PFSK-1 (cell line): ENCODE results near the gene TUBB1.

Experiments used
- FOXP2 ChIP-seq: optimal IDR thresholded peaks from 2 replicates; pipeline ENCODE3; 2011; ENCODE audit warnings: borderline replicate concordance, control low read depth, inconsistent platforms; ENCODE audit not compliant: insufficient read depth; ENCODE audit errors: extremely low read length, extremely low read depth
- POLR2AphosphoS5 ChIP-seq: IDR thresholded peaks from 2 replicates; pipeline ENCODE4 v1.6.1; 2012; ENCODE audit warnings: low read depth, mild to moderate bottlenecking, control low read depth, low read length, moderate library complexity
- SIN3A ChIP-seq: IDR thresholded peaks from 2 replicates; pipeline ENCODE4 v1.6.1; 2012; ENCODE audit warnings: mild to moderate bottlenecking, low read length, moderate library complexity, borderline replicate concordance; ENCODE audit not compliant: insufficient read depth
- TAF1 ChIP-seq: IDR thresholded peaks from 2 replicates; pipeline ENCODE4 v1.6.1; 2012; ENCODE audit warnings: low read length, control low read depth, borderline replicate concordance; ENCODE audit not compliant: insufficient read depth
- TF ChIP-seq, protein P1 (sequence below), 2 experiments: IDR thresholded peaks; 2 replicates each; pipeline versions ENCODE4 v1.6.1 to v1.8.0; 2011 to 2012; ENCODE audit warnings: low read depth in 2 of 2, low read length in 2 of 2, control low read depth in 1 of 2, inconsistent platforms in 1 of 2, mild to moderate bottlenecking in 1 of 2, moderate library complexity in 1 of 2; ENCODE audit not compliant: insufficient read depth in 1 of 2

- TF ChIP-seq FOXP2: no peak
- TF ChIP-seq, protein P1, sequence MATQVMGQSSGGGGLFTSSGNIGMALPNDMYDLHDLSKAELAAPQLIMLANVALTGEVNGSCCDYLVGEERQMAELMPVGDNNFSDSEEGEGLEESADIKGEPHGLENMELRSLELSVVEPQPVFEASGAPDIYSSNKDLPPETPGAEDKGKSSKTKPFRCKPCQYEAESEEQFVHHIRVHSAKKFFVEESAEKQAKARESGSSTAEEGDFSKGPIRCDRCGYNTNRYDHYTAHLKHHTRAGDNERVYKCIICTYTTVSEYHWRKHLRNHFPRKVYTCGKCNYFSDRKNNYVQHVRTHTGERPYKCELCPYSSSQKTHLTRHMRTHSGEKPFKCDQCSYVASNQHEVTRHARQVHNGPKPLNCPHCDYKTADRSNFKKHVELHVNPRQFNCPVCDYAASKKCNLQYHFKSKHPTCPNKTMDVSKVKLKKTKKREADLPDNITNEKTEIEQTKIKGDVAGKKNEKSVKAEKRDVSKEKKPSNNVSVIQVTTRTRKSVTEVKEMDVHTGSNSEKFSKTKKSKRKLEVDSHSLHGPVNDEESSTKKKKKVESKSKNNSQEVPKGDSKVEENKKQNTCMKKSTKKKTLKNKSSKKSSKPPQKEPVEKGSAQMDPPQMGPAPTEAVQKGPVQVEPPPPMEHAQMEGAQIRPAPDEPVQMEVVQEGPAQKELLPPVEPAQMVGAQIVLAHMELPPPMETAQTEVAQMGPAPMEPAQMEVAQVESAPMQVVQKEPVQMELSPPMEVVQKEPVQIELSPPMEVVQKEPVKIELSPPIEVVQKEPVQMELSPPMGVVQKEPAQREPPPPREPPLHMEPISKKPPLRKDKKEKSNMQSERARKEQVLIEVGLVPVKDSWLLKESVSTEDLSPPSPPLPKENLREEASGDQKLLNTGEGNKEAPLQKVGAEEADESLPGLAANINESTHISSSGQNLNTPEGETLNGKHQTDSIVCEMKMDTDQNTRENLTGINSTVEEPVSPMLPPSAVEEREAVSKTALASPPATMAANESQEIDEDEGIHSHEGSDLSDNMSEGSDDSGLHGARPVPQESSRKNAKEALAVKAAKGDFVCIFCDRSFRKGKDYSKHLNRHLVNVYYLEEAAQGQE (IDR thresholded peaks at IDR 0.05; ENCODE audit: insufficient read depth in 1 of 2, low read depth in 2 of 2, low read length in 2 of 2): no peak
- no peak for TF ChIP-seq POLR2AphosphoS5
- no peak for TF ChIP-seq TAF1
- no peak for TF ChIP-seq SIN3A
Measured at GRCh38 chr20:58988565-58988882, 30.7 kb upstream of the TUBB1 start.
